Bronchial epithelial cell (primary cell): ENCODE data around the gene CATSPER1. TPM values are rescaled to one million over a fixed set of nuclear protein-coding genes. Genes with fewer than 3 reads are reported as not detected.
A peak's percentile ranks its signal among the peaks of the same experiment; 100 is the strongest.

ENCODE experiments used
- DNase-seq: peaks from one replicate; pipeline ENCODE4 v3.0.0-alpha.2; 2010; ENCODE audit warnings: low read depth
- FAIRE-seq: peaks from 2 replicates; lab custom pipeline; 2011; peaks lifted over from hg19 to GRCh38; lab: Jason Lieb, UNC
- H3K27me3 ChIP-seq: 2 replicates; pipeline ENCODE4 v1.5.1; 2011; ENCODE audit warnings: low read length; ENCODE audit not compliant: control insufficient read depth, insufficient read depth
- H3K36me3 ChIP-seq: 2 replicates; pipeline ENCODE4 v1.5.1; 2011; ENCODE audit warnings: low read length; ENCODE audit not compliant: control insufficient read depth, insufficient read depth
- H3K4me3 ChIP-seq: 2 replicates; pipeline ENCODE4 v1.5.1; 2011; ENCODE audit warnings: mild to moderate bottlenecking, low read depth, low read length, control low read depth
- CTCF ChIP-seq: IDR thresholded peaks from 2 replicates; pipeline ENCODE4 v1.5.1; 2011; ENCODE audit warnings: mild to moderate bottlenecking, moderate library complexity, low read length, control low read depth, inconsistent platforms; ENCODE audit not compliant: insufficient read depth, severe bottlenecking
- total RNA-seq: library from RNA; depleted of rRNA; stranded (reverse); fragments of >200 nt; gene quantifications from 2 replicates; pipeline ENCODE4 v1.2.1, GENCODE V29; 2014

The CATSPER1 gene
- total RNA-seq, 1 donor from 2014 or later: 0.26 TPM

- H3K27me3 ChIP-seq: no peaks in the 10 kb centered on the region
- TF ChIP-seq CTCF: no peak
- H3K4me3 ChIP-seq: no peak overlapping the region
- no peak for DNase-seq
- FAIRE-seq: no peak
- peaks cover 15% of the 10 kb centered on the region for H3K36me3 ChIP-seq
Observed at GRCh38 chr11:65978391-65979238, 47.7 kb downstream of the CATSPER1 start.

- peaks cover 15% of the 10 kb centered on the region for H3K36me3 ChIP-seq
- H3K27me3 ChIP-seq: no peaks in the 10 kb centered on the region
- DNase-seq (no peak), FAIRE-seq (no peak)
- no peak for TF ChIP-seq CTCF
- no peak overlapping the region for H3K4me3 ChIP-seq
Observed at GRCh38 chr11:65977621-65978390, 48.5 kb downstream of the CATSPER1 start.

- no peak for TF ChIP-seq CTCF
- Histone ChIP-seq H3K4me3 (no peak overlapping the region), H3K36me3 (peaks cover 15% of the 10 kb centered on the region), H3K27me3 (no peaks in the 10 kb centered on the region)
- no peak for FAIRE-seq
- no peak for DNase-seq
Observed at GRCh38 chr11:65976216-65977176, 49.8 kb downstream of the CATSPER1 start.

GRCh38 chr11:65975771-65976170, 50.5 kb downstream of the CATSPER1 start:
- DNase-seq (no peak), FAIRE-seq (peak; percentile 23)
- Histone ChIP-seq H3K4me3 (no peak overlapping the region), H3K36me3 (peaks cover 15% of the 10 kb centered on the region), H3K27me3 (no peaks in the 10 kb centered on the region)
- no peak for TF ChIP-seq CTCF

GRCh38 chr11:65973439-65974110, 52.7 kb downstream of the CATSPER1 start:
- Histone ChIP-seq H3K36me3 (peaks cover 18% of the 10 kb centered on the region), H3K27me3 (no peaks in the 10 kb centered on the region), H3K4me3 (no peak overlapping the region)
- no peak for TF ChIP-seq CTCF
- FAIRE-seq: no peak
- DNase-seq: peak; percentile 99
